ENCODE results near the gene UBALD2.
A peak's percentile ranks its signal among the peaks of the same experiment; 100 is the strongest.
"Not testable (repeated sequence)": the region's sequence is repeated elsewhere in the genome, so short reads cannot be mapped to it uniquely, and the experiment has no call there.

Gene UBALD2

GRCh38 chr17:76238847-76239537 is 26.2 kb upstream of the UBALD2 start:
- peak overlapping the region; percentile 40 for H3K4me3 ChIP-seq
- H3K4me1 ChIP-seq, result peaks cover 21% of the 10 kb centered on the region
- DNase-seq (ENCODE audit: low spot score in 2 of 2), result no peak
- in situ Hi-C loops (cut with MboI; ENCODE audit: low sequenced_read_pairs), result no loop called here
- H3K36me3 ChIP-seq (replicated peaks), result no peaks in the 10 kb centered on the region
- H3K9me3 ChIP-seq, result no peaks in the 10 kb centered on the region
- H3K27me3 ChIP-seq (ENCODE audit: low read depth), result no peaks in the 10 kb centered on the region

DNA sequence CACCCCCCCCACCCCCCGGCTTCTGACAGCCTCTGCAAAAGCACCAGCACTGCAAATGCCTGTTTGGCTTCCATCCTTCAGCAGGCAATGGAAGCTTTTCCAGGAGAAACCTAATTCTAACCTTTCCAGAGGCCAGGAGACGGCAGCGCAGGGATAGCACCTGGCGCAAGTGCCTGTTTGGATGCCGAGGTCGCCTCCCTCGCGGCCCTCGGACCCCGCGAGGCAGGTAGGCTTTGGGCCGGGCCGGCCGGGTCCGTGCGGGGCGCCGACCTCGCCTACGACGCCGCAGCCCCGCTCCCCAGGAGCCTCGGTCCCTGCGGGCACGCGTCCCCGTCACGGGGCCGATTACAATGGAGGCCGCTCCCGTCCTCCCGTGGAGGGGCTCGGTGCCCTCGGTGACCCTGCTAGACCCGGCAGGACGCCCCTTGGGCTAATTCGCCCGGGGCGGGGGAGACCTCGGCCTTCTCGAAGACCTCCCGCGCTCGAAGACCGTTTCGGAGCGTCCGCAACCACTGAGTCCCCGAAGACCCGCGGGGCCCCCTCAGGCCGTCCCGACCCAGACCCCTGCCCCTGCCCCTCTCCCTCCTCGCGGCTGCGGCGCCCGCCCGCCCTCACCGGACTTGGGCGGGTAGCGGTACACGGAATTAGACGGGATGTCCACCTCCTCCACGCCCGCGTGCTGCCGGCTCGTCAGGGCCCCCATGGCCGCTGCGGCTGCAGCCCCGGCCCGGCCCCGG is 25.4 kb upstream of the UBALD2 start:
- DNase-seq (ENCODE audit: low spot score in 2 of 2), result peak in 1 of 2 experiments; percentile 16
- in situ Hi-C loops (cut with MboI; ENCODE audit: low sequenced_read_pairs), result no loop called here
- Histone ChIP-seq H3K4me1 (peaks cover 21% of the 10 kb centered on the region), H3K4me3 (peak overlapping the region; percentile 40), H3K36me3 (replicated peaks) (no peaks in the 10 kb centered on the region), H3K27me3 (ENCODE audit: low read depth) (no peaks in the 10 kb centered on the region), H3K9me3 (no peaks in the 10 kb centered on the region)

DNA sequence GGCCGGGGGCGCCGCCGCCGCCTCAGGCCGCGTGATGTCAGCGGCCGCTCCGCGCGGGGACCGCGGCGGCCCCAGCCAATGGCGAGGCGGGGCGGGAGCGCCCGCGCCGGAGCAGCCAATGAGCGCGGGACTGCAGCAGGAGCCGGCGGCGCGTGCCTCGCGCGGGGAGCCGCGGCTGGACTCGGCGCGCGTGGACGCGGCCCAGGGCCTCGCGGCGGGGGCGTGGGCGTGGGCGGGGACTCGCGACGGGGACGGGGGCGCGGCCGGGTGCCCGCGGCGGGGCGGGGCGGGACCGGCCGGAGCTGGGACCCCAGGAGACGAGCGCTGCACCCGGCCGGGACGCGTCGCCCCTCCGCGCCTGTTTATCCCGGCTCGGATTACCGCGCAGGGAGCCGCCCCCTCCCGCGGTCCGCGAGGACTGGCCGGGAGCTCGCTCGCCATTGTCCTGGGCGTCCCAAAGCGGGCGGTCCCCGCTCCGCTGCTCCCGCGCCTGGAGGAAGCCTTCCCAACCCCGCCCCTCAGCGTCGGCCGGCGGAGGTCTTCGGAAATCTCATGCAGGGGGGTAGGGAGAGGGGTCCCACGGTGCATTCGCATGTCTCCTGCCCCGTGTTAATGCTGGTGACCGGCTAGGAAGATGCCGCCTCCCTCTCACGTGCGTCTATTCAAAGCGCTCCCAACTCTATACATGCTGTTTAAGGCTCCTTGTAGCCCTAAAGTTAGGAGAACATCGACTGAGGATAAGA is 24.5 kb upstream of the UBALD2 start, which contains the start of gene RNF157:
RNF157 (minus strand) TSS at position 33 of the 743 bp plus-strand sequence. CDS start 253 bp downstream, outside the sequence.
- peak; percentile 68 to 87 for DNase-seq (ENCODE audit: low spot score in 2 of 2)

GRCh38 chr17:76241204-76241538 is 24.0 kb upstream of the UBALD2 start:
- in situ Hi-C loops (cut with MboI; ENCODE audit: low sequenced_read_pairs), result no loop called here
- H3K9me3 ChIP-seq, result no peaks in the 10 kb centered on the region
- H3K36me3 ChIP-seq (replicated peaks), result no peaks in the 10 kb centered on the region
- H3K27me3 ChIP-seq (ENCODE audit: low read depth), result no peaks in the 10 kb centered on the region
- peak overlapping the region; percentile 37 for H3K4me3 ChIP-seq
- peaks cover 21% of the 10 kb centered on the region for H3K4me1 ChIP-seq
- no peak for DNase-seq (ENCODE audit: low spot score in 2 of 2)

More for the DNA sequence above, 24.5 kb upstream of the UBALD2 start, which contains the start of gene RNF157:
- no peaks in the 10 kb centered on the region for H3K27me3 ChIP-seq (ENCODE audit: low read depth)
- H3K36me3 ChIP-seq (replicated peaks), result no peaks in the 10 kb centered on the region
- peaks cover 21% of the 10 kb centered on the region for H3K4me1 ChIP-seq
- peak within 1 kb of the TSS; percentile 40 for H3K4me3 ChIP-seq
- in situ Hi-C loops (cut with MboI; ENCODE audit: low sequenced_read_pairs), result no loop called here
- no peaks in the 10 kb centered on the region for H3K9me3 ChIP-seq

DNA sequence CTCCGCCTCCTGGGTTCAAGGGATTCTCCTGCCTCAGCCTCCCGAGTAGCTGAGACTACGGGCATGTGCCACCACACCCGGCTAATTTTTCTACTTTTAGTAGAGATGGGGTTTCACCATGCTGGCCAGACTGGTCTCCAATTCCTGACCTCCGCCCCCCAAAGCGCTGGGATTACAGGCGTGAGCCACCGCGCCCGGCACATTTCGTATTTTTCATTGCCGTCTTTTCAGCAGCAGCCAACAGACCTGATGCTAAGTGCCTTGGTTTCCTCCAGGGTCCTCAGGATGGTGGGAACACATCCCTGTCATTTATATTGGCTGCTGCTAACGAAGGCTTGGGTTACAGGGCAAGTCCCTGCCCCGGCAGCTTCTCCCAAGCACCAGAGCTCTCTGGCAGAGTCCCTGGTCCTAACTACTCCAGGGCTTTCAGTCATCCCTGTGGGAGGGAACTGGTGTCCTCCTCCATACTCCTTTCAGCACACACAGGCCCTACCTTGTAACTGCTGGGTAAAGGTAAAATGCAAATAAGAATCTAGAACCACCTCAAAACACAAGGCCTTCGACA is 23.4 kb upstream of the UBALD2 start:
- H3K36me3 ChIP-seq (replicated peaks), result no peaks in the 10 kb centered on the region
- 0 out of 2 replicates have a peak overlapping the region, but pooled peaks have one; percentile 37 for H3K4me3 ChIP-seq
- H3K9me3 ChIP-seq, result no peaks in the 10 kb centered on the region
- DNase-seq (ENCODE audit: low spot score in 2 of 2), result no peak
- in situ Hi-C loops (cut with MboI; ENCODE audit: low sequenced_read_pairs), result no loop called here
- no peaks in the 10 kb centered on the region for H3K27me3 ChIP-seq (ENCODE audit: low read depth)
- H3K4me1 ChIP-seq, result peaks cover 21% of the 10 kb centered on the region

DNA sequence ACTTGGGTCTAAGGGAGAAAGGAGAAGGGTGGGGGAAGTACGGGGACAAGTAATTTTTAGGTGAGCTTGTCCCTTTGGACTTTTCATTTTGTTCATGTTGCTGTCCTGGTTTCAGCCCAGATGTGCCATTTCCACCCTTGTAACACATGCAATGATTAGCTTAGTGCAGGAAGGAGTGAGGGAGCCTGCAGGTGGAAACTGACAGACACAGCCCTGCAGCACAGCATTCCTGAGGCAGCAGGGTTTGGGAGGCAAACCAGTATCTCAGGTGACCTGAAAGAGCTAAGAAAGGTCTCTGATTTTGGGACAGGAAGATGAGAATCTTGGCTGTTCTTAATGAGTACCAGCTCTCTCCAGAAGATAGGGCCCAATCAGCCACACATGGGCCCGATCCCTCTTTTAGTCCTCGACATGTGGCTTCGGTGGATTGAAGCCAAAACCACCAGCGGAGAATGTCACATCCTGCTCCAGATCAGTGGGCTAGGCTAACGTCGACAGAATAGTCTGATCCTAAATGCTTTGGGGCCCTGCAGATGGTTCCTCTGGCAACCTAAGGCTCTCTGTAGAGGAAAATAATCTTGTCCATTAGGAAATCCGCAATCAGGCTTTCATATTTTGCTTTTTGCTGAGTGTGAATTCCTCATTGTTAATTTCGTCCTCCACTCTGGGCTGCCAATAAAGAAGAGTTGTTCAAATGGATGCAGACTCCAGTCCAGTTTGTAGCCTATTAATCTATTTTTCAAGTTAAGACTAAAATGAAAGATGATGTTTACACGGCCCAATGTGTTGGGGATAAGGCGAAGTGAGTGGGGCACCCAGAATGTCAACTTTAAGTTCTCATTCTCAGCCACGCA is 21.1 kb upstream of the UBALD2 start:
- Histone ChIP-seq H3K4me3 (no peak overlapping the region), H3K36me3 (replicated peaks) (no peaks in the 10 kb centered on the region), H3K27me3 (ENCODE audit: low read depth) (no peaks in the 10 kb centered on the region), H3K9me3 (no peaks in the 10 kb centered on the region), H3K4me1 (peaks cover 11% of the 10 kb centered on the region)
- no peak for DNase-seq (ENCODE audit: low spot score in 2 of 2)
- in situ Hi-C loops (cut with MboI; ENCODE audit: low sequenced_read_pairs), result no loop called here

- in situ Hi-C loops (cut with MboI; ENCODE audit: low sequenced_read_pairs); H3K36me3 ChIP-seq (replicated peaks): not testable (repeated sequence)
These were observed 20.4 kb upstream of the UBALD2 start for GRCh38 chr17:76244721-76245120.

GRCh38 chr17:76246080-76247066 is 18.8 kb upstream of the UBALD2 start:
- Histone ChIP-seq H3K36me3 (replicated peaks) (no peaks in the 10 kb centered on the region), H3K4me3 (no peak overlapping the region), H3K9me3 (no peaks in the 10 kb centered on the region), H3K27me3 (ENCODE audit: low read depth) (no peaks in the 10 kb centered on the region), H3K4me1 (no peaks in the 10 kb centered on the region)
- no peak for DNase-seq (ENCODE audit: low spot score in 2 of 2)
- in situ Hi-C loops (cut with MboI; ENCODE audit: low sequenced_read_pairs), result no loop called here

More at GRCh38 chr17:76244721-76245120, 20.4 kb upstream of the UBALD2 start:
- H3K4me3 ChIP-seq; DNase-seq (ENCODE audit: low spot score in 2 of 2); H3K27me3 ChIP-seq (ENCODE audit: low read depth); H3K9me3 ChIP-seq; H3K4me1 ChIP-seq: not testable (repeated sequence)

GRCh38 chr17:76247304-76247703 is 17.8 kb upstream of the UBALD2 start:
- no peaks in the 10 kb centered on the region for H3K36me3 ChIP-seq (replicated peaks)
- no peak overlapping the region for H3K4me3 ChIP-seq
- DNase-seq (ENCODE audit: low spot score in 2 of 2), result no peak
- in situ Hi-C loops (cut with MboI; ENCODE audit: low sequenced_read_pairs), result no loop called here
- H3K4me1 ChIP-seq, result no peaks in the 10 kb centered on the region
- no peaks in the 10 kb centered on the region for H3K9me3 ChIP-seq
- no peaks in the 10 kb centered on the region for H3K27me3 ChIP-seq (ENCODE audit: low read depth)

DNA sequence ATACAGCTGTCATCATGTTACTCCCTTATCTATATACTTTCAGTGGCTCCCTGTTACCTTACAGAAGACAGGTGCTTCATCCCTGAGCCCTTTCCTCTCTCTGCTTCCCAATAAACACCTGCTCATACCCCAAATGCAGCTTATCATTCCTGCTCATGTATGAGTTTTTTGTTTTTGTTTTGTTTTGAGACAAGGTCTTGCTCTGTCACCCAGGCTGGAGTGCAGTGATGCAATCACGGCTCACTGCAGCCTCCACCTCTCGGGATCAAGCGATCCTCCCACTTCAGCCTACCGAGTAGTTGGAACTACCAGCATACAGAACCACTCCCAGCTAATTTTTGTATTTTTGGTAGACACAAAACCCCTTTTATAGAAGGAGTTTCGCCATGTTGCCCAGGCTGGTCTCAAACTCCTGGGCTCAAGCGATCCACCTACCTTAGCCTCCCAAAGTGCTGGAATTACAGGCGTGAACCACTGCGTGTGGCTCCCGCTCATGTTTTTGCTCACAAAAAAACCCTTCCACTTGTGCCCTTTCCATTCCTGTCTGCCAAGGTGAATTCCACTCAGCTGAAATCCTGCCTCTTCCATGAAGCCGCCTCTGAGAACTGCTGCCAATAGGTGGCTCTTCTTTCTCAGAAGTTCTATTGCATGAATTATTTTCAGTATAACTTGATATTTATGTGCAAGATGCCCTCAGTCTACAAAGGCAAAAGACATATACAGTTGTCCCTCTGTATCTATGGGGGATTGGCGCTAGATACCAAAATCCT is 16.9 kb upstream of the UBALD2 start:
- no peaks in the 10 kb centered on the region for H3K4me1 ChIP-seq
- in situ Hi-C loops (cut with MboI; ENCODE audit: low sequenced_read_pairs), result no loop called here
- H3K4me3 ChIP-seq, result no peak overlapping the region
- no peaks in the 10 kb centered on the region for H3K27me3 ChIP-seq (ENCODE audit: low read depth)
- DNase-seq (ENCODE audit: low spot score in 2 of 2), result no peak
- H3K9me3 ChIP-seq, result no peaks in the 10 kb centered on the region
- H3K36me3 ChIP-seq (replicated peaks), result no peaks in the 10 kb centered on the region

DNA sequence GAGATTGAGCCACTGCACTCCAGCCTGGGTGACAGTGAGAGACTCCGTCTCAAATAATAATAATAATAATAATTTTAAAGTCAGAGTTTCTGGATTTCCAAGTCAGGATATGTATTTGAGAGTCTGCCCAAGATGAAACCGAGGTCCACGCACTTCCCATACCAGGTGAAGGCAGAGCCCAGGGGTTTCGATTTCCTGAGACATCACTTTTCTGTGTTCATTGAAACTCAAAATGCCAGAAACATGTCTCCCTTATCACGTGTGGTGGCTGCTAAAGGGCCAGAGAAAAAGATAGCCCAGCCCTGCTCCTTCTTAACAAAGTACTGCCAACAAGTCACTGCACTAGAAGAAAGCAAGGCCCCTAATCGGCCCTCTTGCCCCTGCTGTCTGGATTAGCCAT is 15.0 kb upstream of the UBALD2 start:
- Histone ChIP-seq H3K27me3 (ENCODE audit: low read depth) (no peaks in the 10 kb centered on the region), H3K9me3 (no peaks in the 10 kb centered on the region), H3K4me1 (no peaks in the 10 kb centered on the region), H3K4me3 (no peak overlapping the region), H3K36me3 (replicated peaks) (no peaks in the 10 kb centered on the region)
- DNase-seq (ENCODE audit: low spot score in 2 of 2), result no peak
- in situ Hi-C loops (cut with MboI; ENCODE audit: low sequenced_read_pairs), result no loop called here

All from HAP-1 (cell line).